Activated T-cell treated with anti-CD3 and anti-CD28 coated beads, Interleukin-2, amount 50 U/mL, for 24 hours (primary cell): Measurements from ENCODE around the gene KMT2B.
A peak's percentile ranks its signal among the peaks of the same experiment; 100 is the strongest.
"Not testable (repeated sequence)": the region's sequence is repeated elsewhere in the genome, so short reads cannot be mapped to it uniquely, and the experiment has no call there.

ENCODE experiments used
- DNase-seq: peaks from one replicate; pipeline ENCODE4 v3.0.0-alpha.2; 2020
- H3K27ac Mint-ChIP-seq: 2 replicates; pipeline ENCODE4 v1.8.0; 2020; ENCODE audit warnings: mild to moderate bottlenecking, mixed read lengths
- H3K27me3 Mint-ChIP-seq: 2 replicates; pipeline ENCODE4 v1.8.0; 2020; ENCODE audit warnings: mixed read lengths
- H3K36me3 Mint-ChIP-seq: 2 replicates; pipeline ENCODE4 v1.8.0; 2020; ENCODE audit warnings: low read depth, mixed read lengths
- H3K4me1 Mint-ChIP-seq: 2 replicates; pipeline ENCODE4 v1.8.0; 2020; ENCODE audit warnings: low read depth, mixed read lengths
- H3K4me3 Mint-ChIP-seq: 2 replicates; pipeline ENCODE4 v1.8.0; 2020; ENCODE audit warnings: mild to moderate bottlenecking, moderate library complexity, mixed read lengths
- H3K9me3 Mint-ChIP-seq: 2 replicates; pipeline ENCODE4 v1.8.0; 2020; ENCODE audit warnings: mixed read lengths

KMT2B gene

DNA sequence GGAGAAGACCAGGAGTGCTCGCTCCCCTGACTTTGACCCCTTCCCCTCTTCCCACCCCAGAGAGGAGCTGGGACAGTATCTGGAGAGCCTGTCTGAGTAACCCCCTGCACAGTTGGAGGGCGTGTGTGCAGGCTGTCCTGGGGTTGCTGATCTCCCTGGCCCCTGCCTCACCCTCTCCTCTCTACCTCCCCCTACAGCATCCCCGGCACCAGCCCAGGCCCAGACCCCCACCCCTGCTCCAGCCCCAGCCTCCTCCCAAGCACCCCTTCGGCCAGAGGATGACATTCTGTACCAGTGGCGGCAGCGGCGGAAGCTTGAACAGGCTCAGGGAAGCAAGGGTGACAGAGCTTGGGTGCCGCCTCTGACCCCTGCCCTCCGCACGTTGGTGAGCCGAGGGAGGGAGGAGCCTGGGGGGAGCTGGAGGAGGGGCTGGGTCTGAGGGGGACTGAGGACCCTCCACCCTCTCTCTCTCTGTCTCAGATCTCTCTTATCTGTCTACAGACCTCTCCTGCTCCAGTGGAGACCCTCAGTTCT, 48.8 kb downstream of the KMT2B start:
- DNase-seq = no peak
- H3K36me3 Mint-ChIP-seq = peaks cover 66% of the 10 kb centered on the region
- no peaks in the 10 kb centered on the region for H3K9me3 Mint-ChIP-seq
- no peaks in the 10 kb centered on the region for H3K27me3 Mint-ChIP-seq
- no peak overlapping the region for H3K27ac Mint-ChIP-seq
- no peak overlapping the region for H3K4me3 Mint-ChIP-seq
- H3K4me1 Mint-ChIP-seq = no peaks in the 10 kb centered on the region

DNA sequence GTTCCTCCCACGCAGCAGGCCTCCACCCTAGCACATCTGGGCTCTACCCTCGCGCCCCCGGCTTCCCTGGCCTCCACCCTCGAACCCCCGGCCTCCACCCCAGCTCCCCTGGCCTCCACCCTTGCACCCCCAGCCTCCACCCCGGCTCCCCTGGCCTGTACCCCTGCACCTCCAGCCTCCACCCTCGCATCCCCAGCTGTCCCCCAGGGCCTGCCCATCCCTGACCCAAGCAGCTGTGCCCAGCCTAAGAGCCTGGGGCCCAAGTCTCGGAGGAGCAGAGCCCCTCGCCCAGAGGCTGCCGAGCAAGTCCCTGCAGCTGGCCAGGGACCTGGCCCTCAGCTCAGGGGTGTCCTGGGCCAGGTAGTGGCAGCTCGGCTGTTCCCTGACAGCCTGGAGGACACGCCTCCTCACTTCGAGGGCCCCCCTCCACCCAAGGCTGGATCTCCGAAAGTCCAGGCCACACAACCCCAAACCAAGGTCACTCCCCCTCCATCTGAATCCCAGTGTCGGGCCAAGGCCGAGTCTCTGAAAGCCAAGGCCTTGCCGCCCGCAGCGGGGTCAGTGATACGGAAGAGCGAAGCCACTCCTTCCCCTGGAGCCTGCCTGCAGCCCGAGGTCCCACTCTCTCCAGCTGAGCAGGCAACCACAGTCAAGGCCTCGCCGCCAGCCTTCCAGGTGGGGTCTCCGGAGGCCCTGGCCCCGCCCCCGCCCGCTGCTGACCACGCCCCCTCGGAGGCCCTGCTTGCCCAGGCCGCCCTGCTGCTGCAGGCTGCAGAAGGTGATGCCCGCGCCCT, 49.7 kb downstream of the KMT2B start:
- no peaks in the 10 kb centered on the region for H3K27me3 Mint-ChIP-seq
- DNase-seq = no peak
- no peak overlapping the region for H3K4me3 Mint-ChIP-seq
- H3K4me1 Mint-ChIP-seq = no peaks in the 10 kb centered on the region
- no peak overlapping the region for H3K27ac Mint-ChIP-seq
- H3K9me3 Mint-ChIP-seq = no peaks in the 10 kb centered on the region
- peaks cover 59% of the 10 kb centered on the region for H3K36me3 Mint-ChIP-seq

DNA sequence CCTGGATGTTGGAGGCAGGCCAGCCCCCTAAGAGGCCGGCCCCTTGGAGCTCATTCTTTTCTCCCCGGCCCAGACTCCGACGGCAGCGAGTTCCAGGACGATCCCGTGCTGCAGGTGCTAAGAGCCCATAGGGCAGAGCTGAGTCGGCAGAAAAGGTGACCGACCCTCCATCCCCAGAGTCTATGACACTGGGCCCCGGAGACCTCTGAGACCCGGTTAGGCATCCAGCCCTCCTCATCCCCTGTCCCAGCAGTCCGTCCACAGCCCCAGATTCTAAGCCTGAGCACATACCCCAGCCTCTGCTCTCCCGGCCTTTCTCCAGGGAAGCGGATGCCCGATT, 50.2 kb downstream of the KMT2B start:
- H3K4me3 Mint-ChIP-seq = no peak overlapping the region
- no peaks in the 10 kb centered on the region for H3K9me3 Mint-ChIP-seq
- H3K27ac Mint-ChIP-seq = no peak overlapping the region
- no peaks in the 10 kb centered on the region for H3K4me1 Mint-ChIP-seq
- no peaks in the 10 kb centered on the region for H3K27me3 Mint-ChIP-seq
- peaks cover 59% of the 10 kb centered on the region for H3K36me3 Mint-ChIP-seq
- no peak for DNase-seq

DNA sequence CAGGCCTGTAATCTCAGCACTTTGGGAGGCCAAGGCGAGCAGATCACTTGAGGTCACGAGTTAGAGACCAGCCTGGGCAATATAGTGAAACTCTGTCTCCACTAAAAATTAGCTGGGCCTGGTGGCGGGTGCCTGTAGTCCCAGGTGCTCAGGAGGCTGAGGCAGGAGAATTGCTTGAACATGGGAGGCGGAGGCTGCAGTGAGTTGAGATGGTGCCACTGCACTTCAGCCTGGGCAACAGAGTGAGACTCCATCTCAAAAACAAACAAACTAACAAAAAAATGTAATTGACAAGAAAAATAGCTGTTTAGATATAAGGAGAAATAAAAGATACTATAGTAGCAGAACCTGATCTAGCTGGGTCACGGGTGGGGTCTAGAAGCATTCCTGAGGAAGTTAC, 54.6 kb downstream of the KMT2B start:
- H3K27me3 Mint-ChIP-seq, DNase-seq, H3K27ac Mint-ChIP-seq, H3K4me3 Mint-ChIP-seq, H3K4me1 Mint-ChIP-seq, H3K9me3 Mint-ChIP-seq: not testable (repeated sequence)
- H3K36me3 Mint-ChIP-seq = peaks cover 27% of the 10 kb centered on the region

DNA sequence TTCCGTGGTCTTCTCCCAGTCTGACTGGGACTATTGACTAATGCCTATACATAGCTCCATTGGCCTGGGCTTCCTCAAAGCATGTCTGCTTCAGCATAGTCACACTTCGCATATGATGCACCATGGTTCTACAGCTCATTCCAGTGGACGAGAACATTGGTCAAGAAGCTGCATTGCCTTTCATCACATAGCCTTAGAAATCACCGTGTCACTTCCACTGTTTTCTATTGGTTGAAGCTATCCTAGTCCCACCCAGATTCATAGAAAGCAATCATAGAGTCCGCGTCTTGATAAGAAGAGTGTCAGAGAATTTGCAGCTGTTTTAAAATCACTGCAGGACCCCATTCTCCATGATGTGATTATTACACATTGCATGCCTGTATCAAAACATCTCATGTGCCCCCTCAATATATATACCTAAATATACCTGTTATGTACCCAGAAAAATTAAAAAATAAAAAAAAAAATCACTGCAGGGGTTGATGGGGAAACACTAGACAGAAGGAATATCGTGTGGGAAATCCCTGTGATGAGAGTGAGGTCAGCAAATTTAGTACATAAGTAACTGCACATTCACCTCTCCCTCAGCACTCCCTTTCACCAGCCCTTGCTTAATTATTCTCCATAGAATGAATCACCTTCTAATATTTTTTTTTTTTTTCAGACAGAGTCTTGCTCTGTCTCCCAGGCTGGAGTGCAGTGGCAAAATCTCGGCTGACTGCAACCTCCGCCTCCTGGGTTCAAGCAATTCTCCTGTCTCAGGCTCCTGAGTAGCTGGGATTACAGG, 55.4 kb downstream of the KMT2B start:
- DNase-seq = no peak
- Mint-ChIP-seq H3K4me1 (peaks cover 10% of the 10 kb centered on the region), H3K36me3 (peaks cover 19% of the 10 kb centered on the region), H3K27ac (no peak overlapping the region), H3K9me3 (no peaks in the 10 kb centered on the region), H3K4me3 (no peak overlapping the region), H3K27me3 (no peaks in the 10 kb centered on the region)

DNA sequence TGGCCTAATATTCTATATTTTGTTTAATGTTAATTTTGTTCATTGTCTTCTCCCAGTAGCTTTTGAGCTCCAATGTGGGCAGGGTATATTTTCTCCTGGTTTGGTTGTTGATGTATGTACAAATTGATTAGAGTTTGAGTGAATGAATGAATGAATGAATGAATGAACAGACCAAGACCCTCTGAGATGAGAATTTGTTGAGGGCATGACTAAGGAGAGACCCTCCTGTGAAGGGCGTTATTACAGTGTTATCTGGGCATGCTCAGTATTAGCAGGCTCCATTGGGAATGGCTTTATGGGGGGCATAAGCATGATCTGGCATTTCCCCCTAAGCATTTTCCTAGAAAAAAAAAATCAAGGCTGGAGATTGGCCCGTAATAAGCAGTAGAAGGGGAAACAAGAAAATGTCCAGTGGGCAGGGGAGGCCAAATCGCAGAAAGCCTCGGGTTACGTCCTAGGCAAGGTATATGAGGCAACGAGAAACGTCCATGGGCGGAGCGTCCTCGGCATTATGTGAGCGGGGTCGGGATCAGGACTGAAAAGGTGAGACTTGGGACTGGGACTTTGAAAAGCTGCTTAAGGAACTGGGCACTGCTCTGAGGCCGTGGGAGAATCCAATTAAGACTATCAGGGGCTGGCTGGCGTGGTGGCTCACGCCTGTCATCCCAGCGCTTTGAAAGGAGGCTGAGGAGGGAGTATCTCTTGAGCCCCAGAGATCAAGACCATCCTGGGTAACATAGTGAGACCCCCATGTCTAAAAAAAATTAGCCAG, 56.7 kb downstream of the KMT2B start:
- Mint-ChIP-seq H3K27ac (no peak overlapping the region), H3K27me3 (no peaks in the 10 kb centered on the region), H3K9me3 (no peaks in the 10 kb centered on the region), H3K4me3 (peak overlapping the region; percentile 73), H3K4me1 (peaks cover 10% of the 10 kb centered on the region), H3K36me3 (peaks cover 10% of the 10 kb centered on the region)
- no peak for DNase-seq

DNA sequence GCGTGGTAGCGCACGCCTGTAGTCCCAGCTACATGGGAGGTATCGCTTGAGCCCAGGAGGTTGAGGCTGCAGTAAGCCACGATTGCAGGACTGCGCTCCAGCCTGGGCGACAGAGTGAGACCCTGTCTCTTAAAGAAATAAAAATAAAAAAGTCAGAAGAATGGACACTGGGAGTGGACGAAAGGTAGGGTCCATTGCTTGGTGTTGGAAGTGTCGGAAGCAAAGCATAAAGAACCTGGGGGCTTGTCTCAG, 57.2 kb downstream of the KMT2B start:
- H3K36me3 Mint-ChIP-seq = peaks cover 6% of the 10 kb centered on the region
- DNase-seq = no peak
- peak overlapping the region; percentile 73 for H3K4me3 Mint-ChIP-seq
- H3K27ac Mint-ChIP-seq = no peak overlapping the region
- H3K9me3 Mint-ChIP-seq = no peaks in the 10 kb centered on the region
- H3K27me3 Mint-ChIP-seq = no peaks in the 10 kb centered on the region
- H3K4me1 Mint-ChIP-seq = peaks cover 10% of the 10 kb centered on the region

DNA sequence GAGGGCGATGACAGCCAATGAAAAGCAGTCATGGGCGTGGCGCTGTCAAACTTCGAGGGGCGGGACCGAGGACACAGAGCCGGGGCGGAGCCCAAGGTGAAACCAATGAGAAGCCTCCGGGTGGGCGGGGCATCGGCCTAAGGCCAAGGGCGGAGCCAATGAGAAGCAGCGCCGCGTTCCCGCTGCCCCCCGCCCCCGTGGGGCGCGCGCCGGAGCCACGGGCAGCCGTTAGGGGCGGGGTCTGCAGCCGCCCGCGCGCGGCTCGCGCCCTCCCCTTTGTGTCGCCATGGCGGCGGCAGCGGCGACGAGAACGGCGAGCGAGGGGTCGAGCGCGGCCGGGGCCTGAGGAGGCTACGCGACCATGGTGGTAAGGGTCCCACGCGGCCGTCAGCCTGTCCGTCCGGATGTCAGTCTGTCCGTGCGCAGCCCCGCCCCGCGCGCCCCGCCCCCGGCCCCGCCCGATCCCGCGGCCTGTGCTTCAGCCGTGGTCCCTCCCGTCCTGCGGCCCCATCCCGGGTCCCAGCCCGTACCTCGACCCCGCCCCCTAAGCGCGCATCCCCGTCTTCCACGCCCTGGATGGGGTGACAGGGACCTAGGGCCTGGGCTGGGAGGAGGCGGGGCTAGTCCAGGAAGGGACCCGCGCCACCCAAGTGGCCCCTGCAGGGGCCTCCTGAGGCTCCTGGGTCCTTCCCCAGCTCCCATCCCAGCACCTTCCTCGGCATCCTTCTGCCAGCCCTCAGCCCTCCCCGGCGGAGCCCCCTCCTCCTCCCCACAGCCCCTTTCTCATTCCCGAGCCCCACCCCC, 57.7 kb downstream of the KMT2B start, which contains the start of gene ARHGAP33:
ARHGAP33 (plus strand) TSS at position 267 of the 804 bp plus-strand sequence; CDS start at position 362, 95 bp downstream.
- H3K36me3 Mint-ChIP-seq = peaks cover 6% of the 10 kb centered on the region
- H3K27me3 Mint-ChIP-seq = no peaks in the 10 kb centered on the region
- H3K4me3 Mint-ChIP-seq = peak within 1 kb of the TSS; percentile 73
- H3K27ac Mint-ChIP-seq = no peak within 1 kb of the TSS
- peaks cover 10% of the 10 kb centered on the region for H3K4me1 Mint-ChIP-seq
- DNase-seq = peak; percentile 99
- no peaks in the 10 kb centered on the region for H3K9me3 Mint-ChIP-seq

GRCh38 chr19:35776102-35776788, 58.4 kb downstream of the KMT2B start:
- H3K9me3 Mint-ChIP-seq = no peaks in the 10 kb centered on the region
- no peak for DNase-seq
- no peaks in the 10 kb centered on the region for H3K27me3 Mint-ChIP-seq
- H3K4me1 Mint-ChIP-seq = peaks cover 10% of the 10 kb centered on the region
- peaks cover 7% of the 10 kb centered on the region for H3K36me3 Mint-ChIP-seq
- no peak overlapping the region for H3K27ac Mint-ChIP-seq
- H3K4me3 Mint-ChIP-seq = peak overlapping the region; percentile 73

DNA sequence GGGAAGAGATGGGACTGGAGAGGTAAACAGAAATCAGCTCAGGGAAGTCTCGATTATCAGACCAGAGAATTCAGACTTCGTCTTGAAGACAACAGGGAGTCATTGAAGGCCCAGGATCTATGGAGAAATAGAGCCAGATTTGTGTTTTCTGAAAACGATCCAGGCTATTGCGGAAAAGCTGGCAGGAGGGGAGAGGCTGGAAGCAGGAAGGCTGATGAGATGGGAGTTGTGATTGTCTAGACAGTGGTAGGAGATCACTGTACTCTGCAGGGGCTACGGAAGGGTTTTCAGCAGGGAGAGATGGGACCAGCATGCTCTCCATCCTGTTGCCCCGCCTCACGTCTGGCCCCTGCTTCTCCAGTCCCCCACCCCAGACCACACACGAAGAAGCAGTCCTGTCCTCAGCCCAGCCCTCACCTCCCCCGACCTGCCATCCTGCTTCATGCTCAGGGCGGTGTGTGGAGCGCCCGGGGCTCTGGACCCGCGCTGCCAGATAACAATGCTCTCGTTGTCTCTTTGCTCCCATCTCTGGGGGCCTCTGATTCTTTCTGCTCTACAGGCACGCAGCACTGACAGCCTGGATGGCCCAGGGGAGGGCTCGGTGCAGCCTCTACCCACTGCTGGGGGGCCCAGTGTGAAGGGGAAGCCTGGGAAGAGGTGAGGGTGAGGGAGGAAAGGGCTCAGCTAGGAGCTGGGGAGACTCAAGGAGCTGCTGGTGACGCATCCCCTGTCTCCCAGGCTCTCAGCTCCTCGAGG, 59.5 kb downstream of the KMT2B start:
- Mint-ChIP-seq H3K27me3 (no peaks in the 10 kb centered on the region), H3K4me1 (peaks cover 10% of the 10 kb centered on the region), H3K4me3 (peak overlapping the region; percentile 12), H3K9me3 (no peaks in the 10 kb centered on the region), H3K36me3 (peaks cover 8% of the 10 kb centered on the region), H3K27ac (no peak overlapping the region)
- no peak for DNase-seq

- Mint-ChIP-seq H3K27me3 (no peaks in the 10 kb centered on the region), H3K4me1 (peaks cover 10% of the 10 kb centered on the region), H3K27ac (no peak overlapping the region), H3K36me3 (peaks cover 10% of the 10 kb centered on the region), H3K9me3 (no peaks in the 10 kb centered on the region), H3K4me3 (no peak overlapping the region)
- no peak for DNase-seq
Observed at GRCh38 chr19:35777961-35778360, 60.2 kb downstream of the KMT2B start.

DNA sequence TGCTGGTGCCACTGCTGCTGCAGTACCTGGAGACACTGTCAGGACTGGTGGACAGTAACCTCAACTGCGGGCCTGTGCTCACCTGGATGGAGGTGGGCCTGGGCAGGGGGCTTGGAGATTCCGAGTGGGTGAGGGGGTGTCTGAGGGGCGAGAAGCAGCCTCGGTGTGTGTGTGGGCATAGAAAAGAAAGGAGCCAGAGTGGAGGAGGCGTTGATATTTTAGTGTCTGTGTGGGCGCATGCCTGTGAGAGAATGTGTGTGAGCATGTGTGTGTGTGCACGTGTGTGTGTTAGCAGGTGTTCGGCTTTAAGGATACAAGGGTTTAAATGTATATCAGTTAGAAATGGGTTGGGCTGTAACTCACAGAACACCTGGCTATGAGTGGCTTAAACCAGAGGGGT, 61.2 kb downstream of the KMT2B start:
- Mint-ChIP-seq H3K9me3 (no peaks in the 10 kb centered on the region), H3K4me3 (no peak overlapping the region), H3K27ac (no peak overlapping the region), H3K27me3 (no peaks in the 10 kb centered on the region), H3K36me3 (peaks cover 10% of the 10 kb centered on the region), H3K4me1 (peaks cover 10% of the 10 kb centered on the region)
- DNase-seq = no peak

GRCh38 chr19:35780058-35780457, 62.3 kb downstream of the KMT2B start:
- no peak for DNase-seq
- peaks cover 4% of the 10 kb centered on the region for H3K4me1 Mint-ChIP-seq
- H3K27ac Mint-ChIP-seq = no peak overlapping the region
- H3K36me3 Mint-ChIP-seq = peaks cover 10% of the 10 kb centered on the region
- H3K4me3 Mint-ChIP-seq = no peak overlapping the region
- H3K9me3 Mint-ChIP-seq = no peaks in the 10 kb centered on the region
- no peaks in the 10 kb centered on the region for H3K27me3 Mint-ChIP-seq
